Embryonic facial prominence (tissue), 1 donor: ENCODE measurements around the gene TSSC4.
A peak's percentile ranks its signal among the peaks of the same experiment; 100 is the strongest.

Source experiments
- DNase-seq: peaks from one replicate; pipeline ENCODE4 v3.0.0-alpha.2; 2016; ENCODE audit errors: extremely low spot score

Gene TSSC4

DNA sequence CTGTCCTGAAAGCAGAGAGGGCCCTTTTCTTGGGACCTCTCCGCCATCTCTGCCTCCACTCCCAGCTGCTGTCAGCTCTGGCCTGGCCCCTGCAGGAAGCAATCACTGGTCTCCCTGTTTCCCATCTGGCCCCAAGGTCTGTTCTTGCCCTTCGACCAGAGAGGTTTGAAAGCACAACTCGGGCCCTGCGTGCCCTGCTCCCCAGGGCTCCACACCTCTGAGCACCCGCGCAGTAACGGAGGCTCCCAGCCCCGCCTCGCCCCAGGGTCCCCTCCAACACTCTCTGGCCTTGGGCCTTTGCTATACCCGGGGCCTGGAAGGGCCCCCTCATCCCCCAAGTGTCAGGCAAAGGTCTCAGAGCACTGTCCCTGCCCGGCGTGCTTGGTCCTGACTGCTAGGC lies 31.2 kb upstream of the TSSC4 start:
- DNase-seq = no peak

DNA sequence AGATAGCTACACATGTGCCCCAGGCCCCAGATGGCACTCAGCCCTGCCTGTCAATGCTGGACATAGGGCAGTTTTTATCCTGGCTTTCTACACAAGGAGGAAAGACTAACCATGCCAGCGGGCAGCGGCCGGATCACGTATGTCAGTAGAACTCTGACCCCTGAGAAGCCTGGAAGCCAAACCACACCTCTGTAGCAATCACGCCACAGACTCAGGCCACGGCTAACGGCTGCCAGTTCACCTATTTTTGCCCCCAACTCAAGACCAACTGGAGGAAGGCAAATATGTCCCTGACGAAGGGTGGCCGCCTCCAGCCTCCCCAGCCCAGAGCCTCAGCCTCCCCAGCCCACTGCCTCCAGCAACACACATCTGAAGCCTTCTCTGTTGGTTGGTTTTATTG lies 30.7 kb upstream of the TSSC4 start:
- DNase-seq = no peak

DNA sequence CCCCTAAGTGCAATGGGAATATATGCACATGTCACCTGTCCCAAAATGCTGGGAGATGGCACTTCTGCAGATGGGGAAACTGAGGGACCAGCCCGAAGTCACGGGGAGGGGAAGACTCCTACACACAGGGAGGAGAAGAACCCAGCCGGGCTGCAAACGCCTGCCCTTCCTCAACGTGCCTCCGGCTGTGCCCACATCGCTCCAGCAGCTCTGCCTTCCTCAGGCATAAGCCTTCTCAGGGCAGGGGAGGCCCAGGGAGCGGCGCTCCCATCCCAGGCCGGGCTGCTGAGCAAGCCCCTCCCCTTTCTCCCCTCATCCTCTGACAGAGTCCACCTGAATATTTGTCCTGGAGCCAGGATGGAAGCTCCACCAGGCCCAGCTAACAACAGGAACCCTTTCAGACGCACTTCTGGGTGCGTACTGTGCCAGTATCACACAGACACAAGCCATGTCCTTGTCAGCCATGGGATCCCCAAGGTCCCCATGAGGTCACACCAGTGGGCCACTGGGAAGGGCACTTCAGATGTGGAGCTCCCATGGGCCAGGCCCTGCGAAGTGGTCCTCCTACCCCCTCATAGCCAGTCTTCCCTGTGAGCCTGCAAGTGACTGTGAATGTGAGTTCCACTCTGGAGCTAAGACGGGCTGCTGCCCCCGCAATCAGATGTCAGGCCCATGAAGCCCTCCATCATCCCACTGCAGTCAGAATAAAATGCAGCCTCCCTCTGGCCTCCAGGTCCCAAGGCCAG lies 25.9 kb upstream of the TSSC4 start:
- no peak for DNase-seq

DNA sequence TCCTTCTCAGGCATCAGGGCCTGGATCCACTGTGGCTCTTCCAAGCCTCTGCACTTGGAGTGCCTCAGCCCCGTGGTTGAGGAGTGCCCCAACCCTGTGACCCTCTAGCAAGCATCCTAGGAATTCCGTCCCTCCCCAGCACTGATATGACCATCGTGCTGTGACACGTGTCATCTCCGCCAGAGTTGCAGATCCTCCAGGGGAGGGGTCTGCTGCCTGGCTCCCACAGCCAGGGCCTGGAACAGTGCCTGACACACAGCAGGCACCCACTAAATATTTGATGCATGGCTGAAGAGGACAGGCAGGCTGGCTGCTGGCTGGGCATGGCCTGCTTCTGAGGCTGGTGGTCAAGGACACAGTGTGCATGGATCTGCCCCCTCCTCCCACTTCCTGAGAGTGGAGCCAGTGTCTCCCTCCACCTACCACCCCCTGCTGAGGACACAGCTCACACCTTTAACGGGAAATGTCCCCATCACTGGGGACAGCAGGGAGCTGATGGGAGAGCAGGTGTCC lies 25.2 kb upstream of the TSSC4 start:
- no peak for DNase-seq

DNA sequence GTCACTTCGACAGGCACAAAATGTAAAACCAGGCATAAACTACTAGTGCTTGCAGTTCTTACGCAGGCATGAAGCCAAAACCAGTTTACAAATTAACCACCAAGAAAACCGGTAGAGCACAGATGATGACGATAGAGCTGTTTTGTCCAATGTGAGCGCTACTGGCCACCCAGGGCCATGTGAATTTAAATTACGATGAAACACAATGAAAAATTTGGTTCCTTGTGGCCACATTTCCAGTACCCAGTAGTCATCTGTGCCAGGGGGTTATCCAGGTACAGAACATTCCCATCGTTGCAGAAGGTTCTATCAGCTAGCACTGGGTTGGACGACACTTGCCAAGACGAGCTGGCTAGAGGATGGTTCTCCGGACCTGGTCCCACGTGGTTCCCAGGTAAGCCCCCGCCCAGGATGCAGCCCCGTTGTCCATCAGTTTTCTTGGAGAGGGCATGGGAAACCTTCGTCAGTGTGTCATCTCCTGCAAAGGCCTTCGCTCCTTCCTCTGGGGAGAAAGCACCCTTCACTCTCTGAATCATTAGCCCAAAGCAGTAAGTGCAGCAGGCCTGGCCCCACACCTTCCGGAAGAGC lies 24.5 kb upstream of the TSSC4 start:
- DNase-seq = no peak

DNA sequence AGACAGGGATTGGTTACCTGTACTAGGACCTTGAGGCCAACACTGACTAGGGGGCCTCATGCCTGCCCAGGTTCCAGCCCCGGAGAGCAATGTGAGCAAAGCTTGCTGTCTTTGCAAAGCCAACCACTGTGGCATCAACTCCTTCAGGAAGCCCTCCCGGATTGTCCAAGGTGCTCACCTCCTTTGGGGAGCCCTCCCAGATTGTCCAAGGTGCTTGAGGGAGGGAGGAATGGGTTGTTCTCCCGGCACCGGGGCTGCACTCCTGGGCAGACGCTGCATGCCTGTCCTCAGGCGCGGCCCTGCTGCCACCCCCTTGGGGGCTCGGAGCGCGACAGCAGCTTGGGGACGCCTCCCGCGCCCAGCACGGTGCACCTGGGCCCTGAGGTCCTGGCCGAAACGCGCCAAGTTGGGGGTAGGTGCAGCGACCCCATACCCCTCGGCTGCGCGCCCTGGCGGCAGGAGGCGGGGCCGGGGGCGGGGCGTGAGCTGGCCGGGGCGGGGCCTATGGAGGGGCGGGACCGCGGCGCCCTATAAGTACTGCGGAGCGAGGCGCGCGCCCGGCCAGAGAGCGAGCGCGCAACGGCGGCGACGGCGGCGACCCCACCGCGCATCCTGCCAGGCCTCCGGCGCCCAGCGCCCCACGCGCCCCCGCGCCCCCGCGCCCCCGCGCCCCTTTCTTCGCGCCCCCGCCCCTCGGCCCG lies 23.6 kb upstream of the TSSC4 start, which contains the start of gene CD81:
Gene CD81, plus strand, starts transcription at position 560 of the 701 bp plus-strand sequence. CDS start 240 bp downstream, outside the sequence.
- no peak for DNase-seq

DNA sequence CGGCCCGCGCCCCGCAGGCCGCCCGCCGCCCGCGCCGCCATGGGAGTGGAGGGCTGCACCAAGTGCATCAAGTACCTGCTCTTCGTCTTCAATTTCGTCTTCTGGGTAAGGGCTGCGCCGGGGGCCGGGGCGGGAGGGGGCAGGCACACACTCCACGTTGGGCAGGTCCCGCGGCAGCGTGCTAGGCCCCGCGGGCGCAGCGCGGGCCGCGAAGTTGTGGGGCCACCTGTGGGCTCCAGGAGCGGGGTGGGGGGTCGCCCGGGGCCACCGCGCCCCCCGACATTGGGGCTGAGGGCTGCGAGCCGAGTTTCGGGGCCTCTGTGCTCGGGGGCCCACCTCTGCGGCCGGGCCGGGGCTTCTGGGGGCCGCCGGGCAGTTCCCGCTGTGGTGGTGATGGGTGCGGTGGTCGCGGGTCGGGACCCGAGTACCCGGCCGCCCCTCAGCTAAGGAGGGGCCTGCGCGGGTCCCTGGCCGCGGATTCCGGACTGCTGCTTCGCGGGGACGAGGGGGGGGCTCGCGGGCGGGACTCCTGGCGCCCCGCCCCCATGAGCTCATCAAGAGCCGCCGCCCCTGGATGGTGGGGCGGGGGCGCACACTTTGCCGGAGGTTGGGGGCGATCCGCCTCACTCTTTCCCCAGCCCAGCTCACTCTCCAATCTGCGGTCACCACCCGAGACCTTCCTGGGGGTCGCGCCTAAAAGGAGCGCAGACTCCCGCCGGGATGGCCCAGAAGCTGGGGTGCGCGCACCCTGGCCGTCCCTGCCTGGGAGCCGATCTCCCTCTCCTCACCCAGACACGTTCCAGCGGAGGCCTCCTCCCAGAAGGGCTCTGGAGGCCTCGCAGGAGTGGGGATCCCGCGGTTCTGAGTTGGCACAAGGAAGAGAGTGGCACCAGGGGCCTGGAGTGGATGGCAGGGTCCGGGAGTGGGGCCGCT lies 22.8 kb upstream of the TSSC4 start:
- DNase-seq = peak; percentile 31

DNA sequence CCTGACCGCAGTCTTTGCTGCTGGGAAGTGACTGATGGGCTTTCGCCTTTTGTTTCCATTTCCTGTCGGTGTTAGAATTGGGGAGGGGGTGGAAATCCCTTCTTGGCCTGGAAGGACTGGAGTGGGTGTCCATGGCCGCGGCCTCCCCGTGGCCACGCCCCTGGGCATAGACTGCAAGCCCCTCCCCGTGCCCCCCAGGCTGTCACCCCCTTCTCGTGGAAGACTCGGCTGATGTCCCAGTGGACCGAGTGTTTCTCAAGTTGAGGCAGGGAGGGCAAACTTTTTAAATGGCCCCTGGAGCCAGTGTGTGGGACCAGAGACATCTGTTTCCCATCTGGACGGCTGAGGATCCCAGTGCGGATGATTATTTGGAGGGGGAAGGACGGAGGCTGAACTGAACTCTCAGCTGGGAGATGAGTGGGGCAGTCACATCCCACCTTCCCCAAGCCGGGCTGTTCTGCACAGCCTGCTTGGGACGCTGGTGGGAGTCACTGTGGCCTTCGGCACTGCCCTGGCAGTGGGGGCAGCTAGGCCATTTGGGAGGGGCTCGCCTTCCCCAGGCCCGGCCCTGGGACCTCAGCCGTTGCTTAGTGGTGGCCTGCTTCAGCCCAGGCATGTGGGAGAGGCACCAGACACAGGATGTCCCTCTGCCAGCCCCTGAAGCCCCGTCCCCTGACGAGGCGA lies 21.9 kb upstream of the TSSC4 start:
- no peak for DNase-seq

DNA sequence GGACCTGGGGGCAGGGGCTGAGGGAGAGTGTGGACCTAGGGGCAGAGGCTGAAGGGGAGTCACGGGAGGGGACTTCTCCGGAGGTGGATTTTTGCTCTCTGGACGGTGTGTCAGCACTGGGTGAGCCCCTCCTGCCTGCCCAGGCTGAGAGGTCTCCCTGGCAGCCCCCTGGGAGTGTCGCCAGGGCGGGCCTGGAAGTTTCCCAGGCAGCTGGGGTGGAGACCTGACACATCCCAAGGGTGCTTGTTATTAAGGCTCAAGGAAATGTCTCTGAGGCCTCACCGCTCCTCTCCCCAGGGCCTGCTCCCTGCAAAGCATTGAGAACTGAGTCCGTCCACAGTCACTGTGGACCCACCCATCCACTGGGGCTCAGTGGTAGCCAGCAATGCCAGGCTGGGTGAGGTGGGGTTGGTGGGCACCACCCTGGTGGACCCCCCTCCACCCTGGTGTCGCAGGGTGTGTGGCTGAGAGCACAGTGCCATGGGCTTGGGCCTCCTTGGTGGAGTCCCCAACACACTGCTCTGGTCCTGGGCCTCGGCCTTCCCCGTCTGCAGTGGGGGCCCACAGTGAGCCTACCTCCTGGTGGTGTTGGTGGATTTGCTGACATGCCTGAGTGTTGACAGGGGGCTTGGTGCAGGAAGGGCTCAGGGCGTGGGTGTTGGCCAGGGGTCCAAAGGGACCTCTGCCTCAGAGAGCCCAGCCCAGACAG lies 20.9 kb upstream of the TSSC4 start:
- DNase-seq = no peak

DNA sequence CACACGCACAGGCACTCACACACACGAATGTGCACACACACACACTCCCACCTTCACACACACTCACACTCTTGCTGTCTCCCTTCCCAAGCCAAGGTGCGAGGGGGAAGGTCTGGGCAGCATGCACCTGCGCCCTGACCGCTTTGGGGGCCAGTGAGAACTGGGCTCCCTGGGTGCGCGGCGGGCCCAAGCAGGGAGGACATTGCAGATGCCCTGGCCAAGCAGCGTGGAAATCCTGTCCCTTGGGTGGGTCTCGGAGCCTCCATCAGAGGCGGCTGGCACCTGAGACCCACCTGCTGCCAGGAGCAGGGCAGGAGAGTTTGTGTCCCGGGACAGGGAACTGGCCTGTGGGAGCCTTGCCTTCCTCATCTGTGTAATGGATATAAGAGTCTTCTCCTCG lies 20.2 kb upstream of the TSSC4 start:
- DNase-seq = no peak

DNA sequence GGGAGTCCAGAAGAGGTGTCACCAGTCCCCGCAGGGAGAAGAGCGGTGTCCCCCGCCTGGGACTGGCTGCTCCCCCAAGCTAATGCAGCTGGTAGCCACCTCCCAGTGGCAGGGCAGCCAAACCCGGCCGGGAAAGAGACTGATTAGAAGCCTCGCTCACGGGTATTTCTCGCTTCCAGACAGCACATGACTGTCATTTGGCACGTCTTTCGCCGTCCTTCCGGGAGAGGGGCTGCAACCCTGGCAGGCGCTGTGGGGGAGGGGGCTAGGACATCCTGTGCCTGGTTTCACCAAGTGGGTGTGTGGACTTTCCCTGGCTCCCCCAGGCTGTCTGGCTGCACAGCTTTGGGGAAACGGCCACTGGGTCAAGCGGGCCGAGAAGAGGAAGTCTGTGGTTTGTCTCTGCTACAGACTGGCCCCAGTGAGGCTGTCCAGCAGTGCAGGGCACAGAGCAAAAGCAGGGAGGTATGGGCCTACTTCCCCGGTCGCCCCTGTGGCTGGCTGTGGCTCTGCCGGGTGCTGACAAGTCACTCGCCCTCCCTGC lies 19.7 kb upstream of the TSSC4 start:
- DNase-seq = no peak

DNA sequence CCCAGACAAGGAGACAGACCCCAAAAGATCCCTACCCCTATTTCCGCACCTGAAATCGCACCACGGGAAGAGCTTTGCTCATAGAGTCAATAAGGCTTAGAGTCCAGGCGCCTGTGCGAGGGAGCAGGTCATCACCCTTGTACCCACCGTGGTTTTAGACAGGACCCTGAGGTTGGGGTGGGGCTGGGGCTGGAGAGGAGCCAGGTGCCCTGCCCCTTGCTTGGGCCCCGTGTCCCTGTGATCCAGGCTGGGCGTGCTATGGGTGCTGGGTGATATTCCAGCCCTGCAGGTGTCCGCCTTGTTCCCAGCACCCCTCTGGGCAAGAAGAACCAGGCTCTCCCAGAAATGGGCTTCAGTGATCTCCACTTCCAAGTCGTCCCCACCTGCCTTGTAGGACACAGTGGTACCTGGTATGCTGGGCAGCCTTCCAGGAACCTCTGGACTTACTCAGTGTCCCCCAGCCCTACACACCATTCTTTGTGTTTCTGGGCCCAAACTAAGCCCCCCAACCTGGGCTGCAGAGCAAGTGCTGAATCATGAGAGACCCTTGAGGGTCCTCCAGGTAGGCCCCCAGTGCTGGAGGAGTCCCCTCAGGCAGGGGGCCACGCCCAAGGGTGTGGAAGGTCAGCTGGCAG lies 18.9 kb upstream of the TSSC4 start:
- no peak for DNase-seq

DNA sequence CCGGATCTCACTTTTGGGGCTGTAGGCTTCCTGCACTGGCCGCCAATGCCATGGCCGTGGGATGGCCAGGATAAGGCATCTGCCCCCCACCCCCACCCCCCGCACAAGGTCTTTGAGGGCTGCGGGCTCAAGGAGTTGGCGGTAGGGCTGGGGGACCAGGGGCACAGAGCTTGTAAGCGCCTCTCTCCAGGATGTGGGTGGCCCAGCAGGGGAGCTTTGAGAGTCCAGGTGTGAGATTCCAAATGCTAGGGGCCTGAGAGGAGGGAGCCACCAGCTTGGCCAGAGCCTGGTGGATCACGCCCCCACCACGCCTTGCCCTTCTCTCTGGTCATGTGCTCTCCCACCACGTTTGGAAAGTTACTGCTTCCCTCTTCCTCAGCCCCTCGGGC lies 18.4 kb upstream of the TSSC4 start:
- DNase-seq = no peak

DNA sequence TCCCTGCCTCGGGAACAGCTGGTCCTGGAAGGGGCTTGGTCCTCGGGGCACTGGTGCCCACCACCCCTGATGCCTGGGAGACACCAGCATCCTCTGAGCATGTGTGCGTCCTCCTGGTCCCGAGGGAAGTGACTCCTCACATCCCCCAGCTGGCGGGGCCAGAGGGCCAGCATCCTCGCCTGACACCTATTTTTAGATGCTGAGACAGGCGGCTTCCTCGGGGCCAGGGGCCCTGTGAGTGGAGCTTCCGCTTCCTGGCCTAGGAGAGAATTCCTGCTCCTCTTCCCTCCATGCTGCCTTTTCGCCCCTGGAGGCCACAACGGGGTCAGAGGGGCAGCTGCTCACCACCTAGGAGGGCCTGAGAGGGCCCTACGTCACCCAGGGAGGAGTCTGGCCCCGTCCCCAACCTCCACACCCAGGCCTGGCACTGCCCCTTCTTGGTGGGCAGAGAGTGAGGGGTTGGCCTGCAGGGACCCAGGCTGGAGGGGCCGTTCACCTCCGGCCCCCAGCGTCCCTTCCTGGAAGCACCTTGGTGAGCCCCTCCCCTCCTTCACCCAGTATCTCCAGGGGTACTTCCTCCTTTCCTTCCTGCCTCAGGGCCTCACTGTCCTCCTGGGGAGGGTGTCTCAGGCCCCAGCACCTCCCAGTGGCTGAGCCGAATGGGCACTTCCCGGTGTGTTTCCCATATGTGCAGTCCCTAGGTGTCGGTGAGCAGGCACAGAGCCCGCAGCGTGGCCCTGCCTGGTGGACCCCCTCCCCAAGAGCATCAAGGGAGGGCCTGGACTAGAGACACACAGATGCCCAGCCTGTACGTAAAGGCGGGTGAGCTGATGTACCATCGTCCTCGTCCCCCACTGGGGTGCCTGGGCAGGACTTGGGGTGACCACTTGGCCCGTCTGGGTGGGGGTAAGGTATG lies 17.4 kb upstream of the TSSC4 start:
- no peak for DNase-seq

DNA sequence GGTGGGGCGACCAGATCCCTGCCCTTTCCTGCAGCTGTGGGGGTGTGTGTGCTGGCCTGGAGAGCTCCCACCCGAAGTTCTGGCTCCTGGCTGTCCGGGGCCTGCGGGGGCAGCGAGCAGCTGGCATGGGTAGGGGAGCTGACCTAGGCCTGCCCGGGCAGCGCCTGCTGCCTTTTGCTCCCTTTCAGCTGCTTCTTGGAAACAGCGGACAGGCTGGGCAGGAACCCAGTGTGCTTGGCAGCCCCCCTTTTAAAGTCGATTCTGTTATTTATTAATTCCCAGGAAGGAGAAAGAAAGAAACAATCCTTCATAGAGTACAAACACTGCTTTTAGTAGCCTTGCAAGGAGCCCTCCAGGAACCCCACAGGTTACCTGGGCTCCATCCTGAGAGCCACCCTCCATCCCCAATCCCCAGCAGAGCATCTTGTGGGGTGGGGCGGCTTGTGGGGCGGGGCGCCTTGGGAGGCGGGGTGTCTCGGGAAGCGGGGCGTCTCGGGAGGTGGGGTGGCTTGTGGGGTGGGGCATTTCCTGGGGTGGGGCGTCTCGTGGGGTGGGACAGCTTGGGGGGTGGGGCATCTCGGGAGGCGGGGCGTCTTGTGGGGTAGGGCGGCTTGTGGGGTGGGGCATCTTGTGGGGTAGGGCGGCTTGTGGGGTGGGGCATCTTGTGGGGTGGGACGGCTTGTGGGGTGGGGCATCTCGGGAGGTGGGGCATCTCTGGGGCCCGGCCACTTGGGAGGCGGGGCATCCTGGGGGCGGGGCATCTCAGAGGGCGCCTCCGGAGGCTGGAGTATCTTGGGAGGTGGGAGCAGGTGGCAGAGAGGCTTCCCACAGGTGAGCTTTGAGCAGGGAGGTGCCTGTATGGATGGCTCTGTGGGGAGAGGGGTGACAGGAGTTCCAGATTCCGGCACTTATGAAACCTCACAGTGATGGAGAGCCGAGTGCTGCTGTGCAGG lies 16.4 kb upstream of the TSSC4 start:
- DNase-seq = no peak

DNA sequence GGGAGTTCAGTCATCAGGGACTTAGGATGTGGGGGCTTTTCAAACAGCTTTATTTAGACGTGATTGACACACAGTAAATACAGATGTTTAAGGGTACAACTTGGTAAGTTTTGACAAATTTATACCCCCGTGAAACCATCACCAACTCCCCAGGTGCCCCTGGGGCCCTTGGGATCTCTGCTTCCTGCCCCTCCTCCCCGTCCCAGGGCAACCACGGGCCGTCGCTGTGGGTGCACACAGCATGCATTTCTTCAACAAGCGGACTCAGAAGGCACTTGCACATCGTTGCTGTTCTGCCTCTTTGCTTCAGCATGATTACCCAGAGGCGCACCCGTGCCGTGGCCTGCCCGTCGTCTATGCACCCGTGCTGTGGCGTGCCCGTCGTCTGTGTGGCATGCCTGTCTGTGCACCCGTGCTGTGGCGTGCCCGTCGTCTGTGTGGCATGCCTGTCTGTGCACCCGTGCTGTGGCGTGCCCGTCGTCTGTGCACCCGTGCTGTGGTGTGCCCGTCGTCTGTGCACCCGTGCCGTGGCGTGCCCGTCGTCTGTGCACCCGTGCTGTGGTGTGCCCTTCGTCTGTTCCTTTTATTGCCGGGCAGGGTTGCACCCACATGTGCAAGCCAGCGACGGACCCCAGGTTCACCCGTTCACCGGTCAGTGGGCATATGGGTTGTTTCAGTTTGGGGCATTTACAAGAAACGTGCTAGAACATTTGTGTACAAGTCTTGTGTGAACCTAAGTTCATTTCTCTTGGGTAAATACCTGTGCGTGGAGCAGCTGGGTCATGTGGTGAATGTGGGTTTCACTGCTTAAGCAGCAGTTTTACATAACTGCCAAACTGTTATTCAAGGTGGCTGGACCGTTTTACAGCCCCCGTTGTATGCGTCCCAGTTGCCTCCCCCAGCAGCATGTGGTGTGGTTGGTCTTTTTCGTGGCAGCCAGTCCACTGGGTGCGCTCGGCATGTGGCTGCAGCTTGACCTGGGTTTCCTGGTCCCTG lies 15.1 kb upstream of the TSSC4 start:
- no peak for DNase-seq
